GM11168 (cell line): ENCODE data around the gene PGBD5.
"Not testable (repeated sequence)": the region's sequence is repeated elsewhere in the genome, so short reads cannot be mapped to it uniquely, and the experiment has no call there.

Experiments used
- in situ Hi-C: fragments of 300-500 bp; cut with MboI; formaldehyde crosslinking; loops from one replicate; pipeline ENCODE4 v1.12.0; 2022; ENCODE audit warnings: low sequenced_read_pairs; ENCODE audit not compliant: unreplicated experiment

Gene PGBD5

GRCh38 chr1:230427094-230427876 lies 1.2 kb upstream of the PGBD5 start:
- in situ Hi-C loops: no loop called here

- in situ Hi-C loops: no loop called here
Observed at GRCh38 chr1:230425252-230426091, 660 bp downstream of the PGBD5 start.

- in situ Hi-C loops: no loop called here
Observed at GRCh38 chr1:230424391-230425251, 1.5 kb downstream of the PGBD5 start.

- in situ Hi-C loops: no loop called here
Observed at GRCh38 chr1:230423951-230424350, 2.2 kb downstream of the PGBD5 start.

- in situ Hi-C loops: no loop called here
Observed at GRCh38 chr1:230423261-230423660, 2.9 kb downstream of the PGBD5 start.

GRCh38 chr1:230422221-230422981 lies 3.7 kb downstream of the PGBD5 start:
- in situ Hi-C loops: no loop called here

- in situ Hi-C loops: no loop called here
Observed at GRCh38 chr1:230421481-230421880, 4.7 kb downstream of the PGBD5 start.

- in situ Hi-C loops: not testable (repeated sequence)
Observed at GRCh38 chr1:230420372-230420771, 5.8 kb downstream of the PGBD5 start.

GRCh38 chr1:230416430-230416829 lies 9.7 kb downstream of the PGBD5 start:
- in situ Hi-C loops: no loop called here

GRCh38 chr1:230415405-230416132 lies 10.6 kb downstream of the PGBD5 start:
- in situ Hi-C loops: no loop called here

- in situ Hi-C loops: no loop called here
Observed at GRCh38 chr1:230414694-230415093, 11.4 kb downstream of the PGBD5 start.

GRCh38 chr1:230414102-230414501 lies 12.0 kb downstream of the PGBD5 start:
- in situ Hi-C loops: no loop called here

GRCh38 chr1:230413061-230413460 lies 13.1 kb downstream of the PGBD5 start:
- in situ Hi-C loops: no loop called here

GRCh38 chr1:230408971-230409370 lies 17.2 kb downstream of the PGBD5 start:
- in situ Hi-C loops: no loop called here

- in situ Hi-C loops: no loop called here
Observed at GRCh38 chr1:230407351-230407750, 18.8 kb downstream of the PGBD5 start.

GRCh38 chr1:230406727-230407126 lies 19.4 kb downstream of the PGBD5 start:
- in situ Hi-C loops: not testable (repeated sequence)

- in situ Hi-C loops: no loop called here
Observed at GRCh38 chr1:230403442-230403841, 22.7 kb downstream of the PGBD5 start.

GRCh38 chr1:230401763-230402294 lies 24.3 kb downstream of the PGBD5 start:
- in situ Hi-C loops: no loop called here

GRCh38 chr1:230401101-230401500 lies 25.0 kb downstream of the PGBD5 start:
- in situ Hi-C loops: no loop called here
